ENCODE measurements around the gene ZNF8.
A peak's percentile ranks its signal among the peaks of the same experiment; 100 is the strongest.
"Not testable (repeated sequence)": the region's sequence is repeated elsewhere in the genome, so short reads cannot be mapped to it uniquely, and the experiment has no call there.

The ZNF8 gene

GRCh38 chr19:58338336-58338735 lies 59.6 kb downstream of the ZNF8 start:
- DNase-seq: no peak

DNA sequence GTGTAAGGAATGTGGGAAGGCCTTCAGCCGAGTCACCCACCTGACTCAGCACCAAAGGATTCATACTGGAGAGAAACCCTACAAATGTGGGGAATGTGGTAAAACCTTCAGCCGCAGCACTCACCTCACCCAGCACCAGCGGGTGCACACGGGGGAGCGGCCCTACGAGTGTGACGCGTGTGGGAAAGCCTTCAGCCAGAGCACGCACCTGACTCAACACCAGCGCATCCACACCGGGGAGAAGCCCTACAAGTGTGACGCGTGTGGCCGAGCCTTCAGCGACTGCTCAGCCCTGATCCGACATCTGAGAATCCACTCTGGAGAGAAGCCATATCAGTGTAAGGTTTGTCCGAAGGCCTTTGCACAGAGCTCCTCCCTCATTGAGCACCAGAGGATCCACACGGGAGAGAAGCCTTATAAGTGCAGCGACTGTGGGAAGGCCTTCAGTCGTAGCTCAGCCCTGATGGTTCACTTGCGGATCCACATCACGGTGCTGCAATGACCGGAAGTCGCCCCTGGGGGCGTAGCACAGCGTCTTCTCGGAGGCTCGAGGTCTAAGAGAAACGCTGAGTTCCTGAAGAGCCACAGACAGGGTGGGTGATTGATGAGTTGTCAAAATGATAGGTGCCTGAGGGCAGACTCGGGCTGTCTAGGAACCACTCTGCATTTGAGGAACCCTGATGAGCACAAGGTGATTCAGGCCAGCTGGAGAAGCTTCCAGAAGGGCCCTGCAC lies 60.2 kb downstream of the ZNF8 start:
- no peak for DNase-seq

DNA sequence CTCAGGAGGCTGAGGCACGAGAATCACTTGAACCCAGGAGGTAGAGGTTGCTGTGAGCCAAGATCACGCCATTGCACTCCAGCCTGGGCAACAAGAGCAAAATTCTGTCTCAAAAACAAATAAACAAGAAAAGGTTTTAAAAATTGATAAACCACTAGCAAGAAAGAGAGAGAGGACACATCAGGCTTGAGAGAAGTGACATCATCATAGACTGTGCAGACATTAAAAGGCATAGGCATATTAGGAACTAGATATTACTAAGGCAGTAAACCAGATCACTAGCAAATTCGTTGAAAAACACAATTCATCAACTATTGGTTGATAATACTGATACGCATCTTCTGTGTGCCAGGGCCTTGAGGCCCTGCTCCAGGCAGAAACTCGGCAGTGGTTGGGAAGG lies 66.8 kb downstream of the ZNF8 start:
- DNase-seq: no peak

GRCh38 chr19:58346961-58347929 lies 68.5 kb downstream of the ZNF8 start:
- DNase-seq: peak; percentile 12

DNA sequence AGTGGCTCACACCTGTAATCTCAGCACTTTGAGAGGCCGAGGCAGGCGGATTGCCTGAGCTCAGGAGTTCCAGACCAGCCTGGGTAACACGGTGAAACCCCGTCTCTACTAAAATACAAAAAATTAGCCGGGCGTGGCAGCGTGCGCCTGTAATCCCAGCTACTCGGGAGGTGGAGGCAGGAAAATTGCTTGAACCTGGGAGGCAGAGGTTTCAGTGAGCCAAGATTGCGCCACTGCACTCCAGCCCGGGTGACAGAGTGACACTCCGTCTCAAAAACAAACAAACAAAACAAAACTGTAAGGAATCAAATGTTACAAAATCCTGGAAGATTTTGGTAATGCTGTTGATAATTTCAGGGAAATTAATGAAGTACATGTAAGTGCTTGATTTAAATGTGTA lies 69.3 kb downstream of the ZNF8 start:
- DNase-seq: not testable (repeated sequence)

DNA sequence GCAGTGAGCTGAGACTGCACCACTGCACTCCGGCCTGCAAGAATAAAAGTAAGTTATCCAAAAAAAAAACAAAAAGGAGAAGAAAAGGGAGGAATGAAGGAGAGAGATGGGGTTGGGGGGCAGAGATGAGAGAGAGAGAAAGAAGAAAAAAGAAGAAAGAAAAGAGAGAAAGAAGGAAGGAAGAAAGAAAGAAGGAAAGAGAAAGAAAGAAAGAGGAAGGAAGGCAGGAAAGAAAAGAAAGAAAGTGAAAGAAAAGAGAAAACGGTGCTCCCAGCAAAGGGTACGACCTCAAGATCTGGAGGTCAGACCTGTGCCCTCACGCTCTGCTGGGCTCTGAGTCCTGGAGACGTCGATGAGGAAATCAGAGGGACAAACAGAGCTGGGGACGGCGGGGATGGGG lies 70.8 kb downstream of the ZNF8 start:
- no peak for DNase-seq

DNA sequence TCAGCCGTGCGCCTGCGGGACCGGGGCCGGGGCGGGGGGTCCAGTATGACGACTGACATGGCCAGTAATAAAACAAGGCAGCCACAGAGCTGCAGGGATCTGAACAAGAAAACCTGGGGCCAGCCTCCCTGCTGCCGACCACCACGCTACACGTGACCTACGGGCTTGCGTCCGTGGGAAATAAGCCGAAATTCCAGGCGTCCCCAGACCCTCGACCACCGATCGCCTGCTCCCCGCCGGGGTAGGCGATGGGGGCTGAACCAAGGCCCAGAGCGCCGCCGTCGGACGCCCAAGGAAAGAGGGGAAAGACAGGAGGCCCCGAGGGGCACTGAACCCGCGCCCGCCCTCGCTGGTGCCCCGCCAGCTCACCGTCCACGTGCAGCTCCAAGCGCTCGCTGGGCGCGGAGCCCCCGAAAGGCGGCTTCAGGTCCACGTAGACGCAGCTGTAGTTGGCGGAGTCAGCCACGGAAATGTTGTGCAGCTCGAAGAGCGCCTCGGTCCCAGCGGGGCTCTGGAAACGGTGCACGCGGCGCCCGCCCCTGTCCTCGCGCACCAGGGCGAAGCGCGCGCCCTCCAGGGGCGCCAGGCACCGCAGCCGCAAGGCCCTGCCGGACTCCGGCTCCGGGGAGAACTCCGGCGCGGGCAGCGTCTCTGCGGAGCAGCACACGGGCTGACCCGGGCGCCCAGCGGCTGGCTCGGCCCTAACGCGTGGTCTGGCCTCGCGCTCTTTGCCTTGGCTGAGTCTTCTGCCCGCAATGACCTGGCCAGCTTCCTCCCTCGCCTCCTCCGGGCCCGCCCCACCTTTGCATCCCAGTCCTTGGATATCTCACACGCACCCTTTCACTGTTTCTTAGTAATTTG lies 71.5 kb downstream of the ZNF8 start:
- no peak for DNase-seq

DNA sequence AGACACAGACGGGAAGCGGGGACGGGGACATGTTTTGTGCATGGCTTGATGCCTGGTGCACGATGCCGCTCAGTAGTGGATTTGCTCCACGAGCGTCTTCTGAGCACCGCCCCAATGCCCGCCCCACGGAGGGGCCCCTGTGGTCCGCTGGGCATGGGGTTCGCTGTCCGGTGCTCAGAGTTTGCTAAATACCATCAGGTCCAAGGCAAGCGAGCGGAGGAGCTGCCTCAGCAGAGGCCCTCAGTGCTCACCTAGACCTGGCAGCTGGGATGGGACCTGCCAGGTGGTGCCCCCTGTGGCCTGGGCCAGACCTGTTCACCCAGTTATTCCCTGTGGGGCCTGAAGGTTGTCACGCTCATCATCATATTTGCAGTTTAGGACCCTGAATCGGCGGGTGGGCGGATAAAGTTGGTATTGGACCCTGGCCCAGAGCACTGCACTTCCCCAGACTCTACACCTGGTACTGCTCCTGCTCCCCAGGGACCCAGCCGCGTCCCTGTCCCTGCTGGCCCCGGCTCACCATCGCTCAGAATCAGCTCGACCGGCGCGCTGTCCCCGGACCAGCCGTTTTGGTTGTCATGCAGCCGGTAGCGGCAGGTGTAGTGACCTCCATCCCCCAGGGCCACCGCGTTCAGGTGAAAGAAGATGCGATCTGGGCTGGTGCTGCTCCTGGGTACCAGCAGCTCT lies 72.3 kb downstream of the ZNF8 start:
- no peak for DNase-seq

DNA sequence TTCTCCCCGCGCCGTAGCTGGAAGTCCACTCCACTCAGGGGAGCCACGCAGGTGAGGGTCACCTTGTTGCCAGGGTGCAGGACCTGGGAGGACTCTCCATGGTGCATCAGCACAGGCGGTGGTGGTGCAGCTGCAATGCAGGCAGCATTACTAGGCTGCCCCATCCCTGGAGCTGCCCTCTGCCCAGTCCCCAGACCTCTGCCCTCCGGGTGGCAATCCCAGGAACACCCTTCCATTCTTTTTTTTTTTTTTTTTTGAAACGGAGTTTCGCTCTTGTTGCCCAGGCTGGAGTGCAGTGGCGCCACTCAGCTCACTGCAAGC lies 72.8 kb downstream of the ZNF8 start:
- no peak for DNase-seq

DNA sequence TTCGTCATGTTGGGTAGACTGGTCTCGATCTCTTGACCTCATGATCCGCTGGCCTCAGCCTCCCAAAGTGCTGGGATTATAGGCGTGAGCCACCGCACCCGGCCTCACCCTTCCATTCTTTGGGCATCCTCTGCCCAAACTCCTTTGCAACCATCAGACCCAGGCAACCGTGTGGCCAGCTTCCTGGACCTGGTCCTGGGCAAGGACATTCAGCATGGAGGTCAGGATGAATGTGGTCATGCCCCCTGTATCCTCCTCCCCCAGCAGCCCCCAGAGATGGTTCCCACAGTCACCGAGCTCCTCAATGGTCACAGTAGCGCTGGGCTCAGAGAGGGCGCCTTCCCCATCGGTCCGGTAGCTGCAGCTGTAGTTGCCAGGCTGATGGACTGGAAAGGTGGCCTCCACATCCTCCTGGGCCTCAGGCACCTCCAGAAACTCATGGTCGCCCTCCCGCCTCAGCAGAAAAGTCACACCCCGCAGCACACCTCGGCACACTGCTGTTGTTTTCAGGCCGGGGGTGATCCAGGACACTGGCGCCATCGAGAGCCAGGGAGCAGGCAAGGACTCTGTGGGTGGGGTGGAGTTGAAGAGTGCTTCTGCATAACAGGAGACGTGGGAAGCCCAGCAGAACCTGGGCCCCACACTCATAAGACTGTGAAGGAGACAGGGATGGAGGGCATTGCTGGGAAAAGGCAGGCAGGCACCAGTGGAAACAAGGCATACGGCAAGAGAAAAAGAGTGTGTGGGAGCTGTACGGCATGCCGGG lies 73.4 kb downstream of the ZNF8 start:
- DNase-seq: no peak

All from NCI-H2081 treated with DMSO at 0.1 percent for 48 hours (cell line).